ENCODE measurements around the gene GHRH.

GRCh38 chr20:37262505-37262904 is 891 bp upstream of the GHRH start:
- no peak for TF ChIP-seq CTCF (IDR thresholded peaks at IDR 0.05)
- TF ChIP-seq POLR2A (IDR thresholded peaks at IDR 0.05; ENCODE audit: low read depth): no peak
- no peak for TF ChIP-seq EP300 (IDR thresholded peaks at IDR 0.05)

Data from esophagus muscularis mucosa (tissue), 4 donors.